Liver (tissue), 9 donors: ENCODE results near the gene GC. TPM values are rescaled to one million over a fixed set of nuclear protein-coding genes. Genes with fewer than 3 reads are reported as not detected.

Experiments used
- DNase-seq: peaks from one replicate; pipeline ENCODE4 v3.0.0-alpha.2; 2017; ENCODE audit warnings: low spot score
- H3K27ac ChIP-seq, 2 donors: one replicate each; pipeline ENCODE4 v1.7.0; 2013; ENCODE audit warnings: inconsistent platforms in 2 of 2, low read length in 2 of 2, control low read depth in 1 of 2, low read depth in 1 of 2, mild to moderate bottlenecking in 1 of 2
- H3K27me3 ChIP-seq, 4 donors: one replicate each; pipeline versions ENCODE4 v1.6.1 to v1.7.0; 2013; ENCODE audit warnings: low read length in 3 of 4, inconsistent platforms in 1 of 4, mild to moderate bottlenecking in 1 of 4, moderate library complexity in 1 of 4; ENCODE audit not compliant: control insufficient read depth in 4 of 4, insufficient read depth in 4 of 4
- H3K36me3 ChIP-seq, 4 donors: one replicate each; pipeline versions ENCODE4 v1.6.1 to v1.7.0; 2013; ENCODE audit warnings: low read length in 3 of 4, mild to moderate bottlenecking in 3 of 4, low read depth in 1 of 4, moderate library complexity in 1 of 4; ENCODE audit not compliant: control insufficient read depth in 4 of 4, insufficient read depth in 3 of 4
- H3K4me1 ChIP-seq, 4 donors: one replicate each; pipeline versions ENCODE4 v1.6.1 to v1.7.0; 2013; ENCODE audit warnings: low read length in 3 of 4, mild to moderate bottlenecking in 3 of 4, moderate library complexity in 1 of 4; ENCODE audit not compliant: control insufficient read depth in 4 of 4, insufficient read depth in 4 of 4
- H3K4me3 ChIP-seq, 3 donors: one replicate each; pipeline versions ENCODE4 v1.6.1 to v1.7.0; 2013; ENCODE audit warnings: low read length in 3 of 3, control low read depth in 1 of 3, low read depth in 1 of 3, mild to moderate bottlenecking in 1 of 3
- H3K9ac ChIP-seq, 2 donors: one replicate each; pipeline ENCODE4 v1.7.0; 2013; ENCODE audit warnings: low read length in 2 of 2, mild to moderate bottlenecking in 2 of 2, moderate library complexity in 2 of 2, control low read depth in 1 of 2, low read depth in 1 of 2
- H3K9me3 ChIP-seq, 4 donors: one replicate each; pipeline versions ENCODE4 v1.6.1 to v1.7.0; 2013; ENCODE audit warnings: low read length in 3 of 4; ENCODE audit not compliant: control insufficient read depth in 4 of 4
- ATF3 ChIP-seq: IDR thresholded peaks from 2 replicates; pipeline ENCODE4 v1.6.1; 2016; ENCODE audit warnings: antibody characterized with exemption
- CTCF ChIP-seq: fragments of 150-350 bp; IDR thresholded peaks from 2 replicates; pipeline ENCODE4 v1.5.1; 2017; ENCODE audit warnings: improper control_type of control experiment, low read depth, low read length; ENCODE audit not compliant: missing input control
- EGR1 ChIP-seq, 2 donors: IDR thresholded peaks; 2 replicates each; pipeline ENCODE4 v1.6.1; 2016 to 2018; ENCODE audit warnings: antibody characterized with exemption in 2 of 2, low read depth in 2 of 2
- FOXA1 ChIP-seq: IDR thresholded peaks from 2 replicates; pipeline ENCODE4 v1.6.1; 2016; ENCODE audit warnings: antibody characterized with exemption
- FOXA2 ChIP-seq: IDR thresholded peaks from 2 replicates; pipeline ENCODE4 v1.6.1; 2016; ENCODE audit warnings: antibody characterized with exemption
- GABPA ChIP-seq, 2 donors: IDR thresholded peaks in 1 of 2; conservative IDR thresholded peaks in 1 of 2; 2 replicates each; pipeline ENCODE4 v1.6.1; 2016; ENCODE audit warnings: antibody characterized with exemption in 2 of 2, mild to moderate bottlenecking in 1 of 2, moderate library complexity in 1 of 2
- HNF4A ChIP-seq, 2 donors: conservative IDR thresholded peaks; 2 replicates each; pipeline ENCODE4 v1.6.1; 2016; ENCODE audit warnings: antibody characterized with exemption in 2 of 2, mild to moderate bottlenecking in 2 of 2
- HNF4G ChIP-seq: IDR thresholded peaks from 2 replicates; pipeline ENCODE4 v1.6.1; 2016; ENCODE audit warnings: antibody characterized with exemption
- JUND ChIP-seq, 2 donors: IDR thresholded peaks; 2 replicates each; pipeline ENCODE4 v1.6.1; 2016; ENCODE audit warnings: antibody characterized with exemption in 2 of 2
- MAX ChIP-seq: IDR thresholded peaks from 2 replicates; pipeline ENCODE4 v1.6.1; 2016; ENCODE audit warnings: antibody characterized with exemption
- NR2F2 ChIP-seq: IDR thresholded peaks from 2 replicates; pipeline ENCODE4 v1.6.1; 2016; ENCODE audit warnings: antibody characterized with exemption
- RAD21 ChIP-seq, 2 donors: IDR thresholded peaks; 2 replicates each; pipeline ENCODE4 v1.6.1; 2016; ENCODE audit warnings: antibody characterized with exemption in 2 of 2, mild to moderate bottlenecking in 2 of 2
- REST ChIP-seq: IDR thresholded peaks from 2 replicates; pipeline ENCODE4 v1.6.1; 2016; ENCODE audit warnings: antibody characterized with exemption, mild to moderate bottlenecking
- RXRA ChIP-seq, 2 donors: IDR thresholded peaks; 2 replicates each; pipeline ENCODE4 v1.6.1; 2017 to 2018; ENCODE audit warnings: antibody characterized with exemption in 2 of 2, mild to moderate bottlenecking in 1 of 2
- SP1 ChIP-seq: IDR thresholded peaks from 2 replicates; pipeline ENCODE4 v1.6.1; 2018; ENCODE audit warnings: antibody characterized with exemption, mild to moderate bottlenecking
- TAF1 ChIP-seq: conservative IDR thresholded peaks from 2 replicates; pipeline ENCODE4 v1.6.1; 2016; ENCODE audit warnings: antibody characterized with exemption, mild to moderate bottlenecking
- YY1 ChIP-seq: IDR thresholded peaks from 2 replicates; pipeline ENCODE4 v1.6.1; 2016; ENCODE audit warnings: antibody characterized with exemption, mild to moderate bottlenecking
- ZBTB33 ChIP-seq: IDR thresholded peaks from 2 replicates; pipeline ENCODE4 v1.6.1; 2016; ENCODE audit warnings: antibody characterized with exemption
- WGBS: extraction: QIAGEN DNeasy Blood & Tissue Kit; methylation state at CpG from one replicate; pipeline ENCODE4 v1.1.7; 2013; 5-methylcytosine and 5-hydroxymethylcytosine counted together
- polyA plus RNA-seq, 2 donors: library from polyadenylated mRNA; stranded (reverse) in 1 of 2; unstranded in 1 of 2; fragments of 200-250 nt in 1 of 2; fragments of >200 nt in 1 of 2; fragmentation: Nextera tagmentation in 1 of 2; extraction: Ambion mirVana in 1 of 2; gene quantifications; one replicate each; pipeline versions ENCODE4 v1.2.1 to v1.2.3, GENCODE V29; 2013 to 2015
- total RNA-seq, 2 donors: library from RNA; depleted of rRNA; stranded (reverse); fragments of >200 nt; gene quantifications; one replicate each; pipeline ENCODE4 v1.2.3, GENCODE V29; 2014
- donor health status: healthy.
- donor health status: healthy.
- donor health status: healthy.
- donor health status: healthy.
- donor health status: healthy.

GC gene
- total and polyA plus RNA-seq, 4 donors = 1,801 to 4,674 (median 2,937) TPM

GRCh38 chr4:71773004-71773403 is 10.9 kb downstream of the GC start:
- Histone ChIP-seq H3K36me3 (peaks cover 0 to 24% (median 4%) of the 10 kb centered on the region in 4 donors), H3K27me3 (no peaks in the 10 kb centered on the region), H3K27ac (peak overlapping the region; percentile 70 to 79), H3K4me1 (peaks cover 6 to 53% (median 32%) of the 10 kb centered on the region in 4 donors), H3K4me3 (peak overlapping the region; percentile 52 to 57 (median 57)), H3K9ac (peak overlapping the region; percentile 36 to 87), H3K9me3 (no peaks in the 10 kb centered on the region)
- TF ChIP-seq EGR1 (IDR thresholded peaks at IDR 0.05; ENCODE audit: low read depth in 2 of 2) = peak in 1 of 2 donors; percentile 37
- peak; percentile 80 for TF ChIP-seq MAX
- TF ChIP-seq CTCF = no peak
- TF ChIP-seq FOXA1 = peak; percentile 80
- peak in 1 of 2 donors; percentile 29 for TF ChIP-seq GABPA (IDR thresholded peaks at IDR 0.05 in 1 of 2, conservative IDR thresholded peaks at IDR 0.05 in 1 of 2)
- peak; percentile 89 for TF ChIP-seq RXRA (IDR thresholded peaks at IDR 0.05)
- peak; percentile 73 for TF ChIP-seq ATF3
- TF ChIP-seq RAD21 (IDR thresholded peaks at IDR 0.05) = no peak
- peak; percentile 94 for TF ChIP-seq SP1
- peak; percentile 33 to 89 for TF ChIP-seq JUND (IDR thresholded peaks at IDR 0.05)
- peak; percentile 50 for TF ChIP-seq YY1
- TF ChIP-seq HNF4G = peak; percentile 87
- TF ChIP-seq REST = peak; percentile 61
- no peak for TF ChIP-seq NR2F2
- peak; percentile 95 to 96 for TF ChIP-seq HNF4A (conservative IDR thresholded peaks at IDR 0.05)
- peak; percentile 84 for TF ChIP-seq ZBTB33
- TF ChIP-seq TAF1 = peak; percentile 50
- TF ChIP-seq FOXA2 = peak; percentile 86
- DNase-seq = no peak
- 27% methylated on average over 2 of the region's 2 CpGs for WGBS
